CD4-positive, alpha-beta T cell treated with Interleukin-17A for 4 hours (primary cell): ENCODE measurements around the gene OGA.

Source experiments
- DNase-seq: peaks from one replicate; pipeline ENCODE4 v3.0.0-alpha.2; 2020; ENCODE audit warnings: mixed read lengths

OGA gene

GRCh38 chr10:101758858-101759257 is 59.4 kb downstream of the OGA start:
- DNase-seq = no peak

- DNase-seq = no peak
Observed at GRCh38 chr10:101752241-101752640, 66.0 kb downstream of the OGA start.

DNA sequence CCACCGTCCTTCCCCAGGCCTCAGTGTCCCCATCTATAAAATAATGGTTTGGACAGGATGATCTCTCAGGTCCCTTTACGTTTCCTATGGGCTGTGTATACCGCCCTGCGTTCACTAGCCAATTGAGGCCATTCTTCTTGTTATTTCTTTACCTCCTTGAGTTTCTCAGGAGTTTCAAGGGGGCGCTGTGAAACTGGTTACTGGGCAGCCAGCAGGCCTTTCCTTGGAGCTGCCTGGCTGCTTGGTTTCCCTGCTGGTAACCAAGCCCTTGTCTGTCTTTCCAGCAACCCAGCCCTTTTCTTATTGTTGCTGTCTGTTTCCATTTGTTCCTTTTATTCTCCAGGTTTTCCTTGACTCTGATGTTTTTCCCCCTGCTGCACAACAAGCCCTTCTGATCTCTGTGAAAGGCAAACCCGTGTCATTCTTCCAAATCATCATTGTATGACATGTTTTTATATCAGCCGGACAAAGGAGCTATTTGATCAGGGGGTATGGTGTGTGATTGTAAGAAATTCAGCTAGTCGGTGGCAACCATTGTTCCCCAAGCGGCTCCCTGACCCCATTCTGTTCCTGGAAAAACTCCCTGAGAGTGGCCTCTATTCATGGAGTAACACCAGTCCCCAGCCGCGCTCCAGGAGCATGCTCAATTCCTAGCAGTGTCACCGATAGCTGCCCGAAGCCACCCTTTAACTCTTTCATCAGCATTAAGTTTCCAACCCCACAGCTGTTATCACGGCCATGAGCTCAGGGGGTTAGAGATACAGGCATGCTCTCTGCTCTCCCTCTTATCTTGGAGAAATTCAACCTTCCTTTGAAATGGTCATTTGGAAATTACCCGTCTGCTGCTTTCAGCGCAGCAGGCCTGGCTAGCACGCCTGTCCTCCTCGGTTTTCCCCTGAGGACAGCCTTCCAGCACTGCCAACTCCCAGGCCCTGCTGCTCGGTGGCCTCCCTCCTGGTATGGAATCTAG is 68.9 kb downstream of the OGA start:
- DNase-seq = no peak

DNA sequence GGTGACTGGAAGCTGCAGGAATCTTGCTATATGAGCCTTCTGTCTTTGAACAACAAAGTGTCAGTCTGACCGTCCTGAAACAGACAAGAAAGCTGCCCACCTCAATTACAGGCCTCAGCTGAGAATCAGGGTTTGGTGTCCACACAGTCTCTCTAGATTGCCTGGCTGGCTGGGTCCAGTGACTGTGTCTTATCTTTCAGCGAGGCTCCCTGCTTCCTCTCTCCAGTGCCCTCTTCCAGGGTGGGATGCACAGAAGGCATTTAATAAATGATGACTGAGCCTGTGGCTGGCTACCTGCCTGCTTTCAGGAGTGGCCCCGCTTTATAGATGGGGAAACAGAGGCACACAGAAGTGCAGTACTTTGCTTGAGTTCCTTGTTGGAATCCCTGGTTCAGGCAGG is 69.7 kb downstream of the OGA start:
- no peak for DNase-seq

- DNase-seq = no peak
Observed at GRCh38 chr10:101745074-101745696, 73.1 kb downstream of the OGA start.

DNA sequence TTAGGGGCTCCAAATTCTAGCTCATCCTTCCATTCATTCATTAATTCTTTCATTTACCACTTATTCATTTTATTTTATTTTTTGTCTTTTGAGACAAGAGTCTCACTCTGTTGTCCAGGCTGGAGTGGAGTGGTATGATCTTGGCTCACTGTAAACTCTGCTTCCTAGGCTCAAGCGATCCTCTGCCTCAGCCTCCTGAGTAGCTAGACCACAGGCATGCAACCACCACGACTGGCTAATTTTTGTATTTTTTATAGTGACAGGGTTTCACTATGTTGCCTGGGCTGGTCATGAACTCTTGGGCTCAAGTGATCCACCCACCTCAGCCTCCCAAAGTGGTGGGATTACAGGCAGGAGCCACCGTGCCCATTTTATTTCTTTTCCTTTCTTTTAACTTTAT is 74.0 kb downstream of the OGA start:
- DNase-seq = no peak

GRCh38 chr10:101741938-101742337 is 76.3 kb downstream of the OGA start:
- no peak for DNase-seq

DNA sequence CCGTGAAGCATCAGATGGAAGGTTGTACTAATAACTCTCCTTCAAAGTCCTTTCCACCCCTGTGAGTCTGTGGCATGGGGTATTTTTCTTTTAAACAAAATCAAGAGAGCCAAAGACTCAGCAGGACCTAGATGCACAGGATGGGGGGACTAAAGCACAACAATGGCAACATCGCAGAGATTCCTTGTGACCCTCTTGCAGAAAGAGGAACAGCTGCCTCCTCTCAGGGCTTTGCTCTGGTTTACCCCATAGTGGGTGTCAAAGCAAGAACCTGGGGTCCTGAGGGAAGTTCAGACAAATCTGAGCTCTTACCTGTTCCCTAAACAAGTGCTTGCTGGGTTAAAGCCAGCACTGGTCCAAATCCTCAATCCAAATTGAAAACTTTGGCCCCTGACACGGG is 81.6 kb downstream of the OGA start:
- no peak for DNase-seq
